Activated CD4-positive, alpha-beta T cell treated with anti-CD3 and anti-CD28 coated beads, Interleukin-2, amount 10 ng/mL, durations not matched to agents 7 days and 5 days (primary cell): ENCODE results near the gene PPT2. TPM values are rescaled to one million over a fixed set of nuclear protein-coding genes. Genes with fewer than 3 reads are reported as not detected.

Source experiments
- CTCF ChIA-PET: fragments of 350-600 bp; sonication (Branson Sonifier 250); formaldehyde crosslinking; loops from one replicate; lab custom pipeline; 2021; ENCODE audit warnings: antibody characterized with exemption; lab: Charles Lee
- POLR2A ChIA-PET: fragments of 350-600 bp; sonication (Branson Sonifier 250); formaldehyde crosslinking; loops from one replicate; lab custom pipeline; 2021; ENCODE audit warnings: antibody characterized with exemption; lab: Charles Lee
- DNase-seq: peaks from one replicate; pipeline ENCODE4 v3.0.0-alpha.2; 2020
- H3K27ac Mint-ChIP-seq: one replicate; pipeline ENCODE4 v1.8.0; 2021; ENCODE audit warnings: mild to moderate bottlenecking, moderate library complexity, mixed read lengths
- H3K27me3 Mint-ChIP-seq: one replicate; pipeline ENCODE4 v1.8.0; 2021; ENCODE audit warnings: mixed read lengths
- H3K36me3 Mint-ChIP-seq: one replicate; pipeline ENCODE4 v1.8.0; 2021; ENCODE audit warnings: low read depth, mixed read lengths
- H3K4me1 Mint-ChIP-seq: one replicate; pipeline ENCODE4 v1.8.0; 2021; ENCODE audit warnings: mixed read lengths
- H3K4me3 Mint-ChIP-seq: one replicate; pipeline ENCODE4 v1.8.0; 2021; ENCODE audit warnings: mild to moderate bottlenecking, moderate library complexity, mixed read lengths
- H3K9me3 Mint-ChIP-seq: one replicate; pipeline ENCODE4 v1.8.0; 2021; ENCODE audit warnings: mixed read lengths
- total RNA-seq, 2 experiments: library from RNA; stranded (reverse); gene quantifications; one replicate each; pipeline ENCODE4 v1.2.3, GENCODE V29; 2021

Gene PPT2
- total RNA-seq, 2 experiments from 2014 or later, result 8.3 to 9.2 TPM

GRCh38 chr6:32163559-32164258 lies 9.8 kb downstream of the PPT2 start:
- H3K9me3 Mint-ChIP-seq, result no peaks in the 10 kb centered on the region
- ChIA-PET CTCF (interaction anchor here (1.4 to 1.7 kb wide), 2 partner anchors 9 to 12 kb away, joined by 4 read pairs; partner anchors contain the start of gene PRRT1), POLR2A (interaction anchor here (0.9 kb wide), 1 partner anchor 13 kb away, joined by 6 read pairs; no protein-coding TSS in a partner anchor)
- no peak for DNase-seq
- no peaks in the 10 kb centered on the region for H3K27me3 Mint-ChIP-seq
- H3K4me1 Mint-ChIP-seq, result no peaks in the 10 kb centered on the region
- no peak overlapping the region for H3K4me3 Mint-ChIP-seq
- H3K36me3 Mint-ChIP-seq, result peaks cover 5% of the 10 kb centered on the region
- no peak overlapping the region for H3K27ac Mint-ChIP-seq

GRCh38 chr6:32164295-32164694 lies 10.4 kb downstream of the PPT2 start, which contains the start of gene EGFL8:
Gene EGFL8 (plus strand): TSS chr6:32164595. CDS start chr6:32166166, 1,571 bp downstream.
- H3K27me3 Mint-ChIP-seq, result no peaks in the 10 kb centered on the region
- no peak for DNase-seq
- H3K4me3 Mint-ChIP-seq, result no peak within 1 kb of the TSS
- no peaks in the 10 kb centered on the region for H3K9me3 Mint-ChIP-seq
- CTCF ChIA-PET, result interaction anchor here (1.4 to 1.7 kb wide), 2 partner anchors 10 to 12 kb away, joined by 4 read pairs; partner anchors contain the start of gene PRRT1
- no peak within 1 kb of the TSS for H3K27ac Mint-ChIP-seq
- POLR2A ChIA-PET, result interaction anchor here (0.9 kb wide), 1 partner anchor 12 kb away, joined by 6 read pairs; no protein-coding TSS in a partner anchor
- H3K36me3 Mint-ChIP-seq, result peaks cover 8% of the 10 kb centered on the region
- no peaks in the 10 kb centered on the region for H3K4me1 Mint-ChIP-seq

GRCh38 chr6:32166411-32167061 lies 12.6 kb downstream of the PPT2 start:
- Mint-ChIP-seq H3K4me3 (no peak overlapping the region), H3K36me3 (peaks cover 14% of the 10 kb centered on the region), H3K27ac (no peak overlapping the region), H3K27me3 (no peaks in the 10 kb centered on the region), H3K4me1 (no peaks in the 10 kb centered on the region), H3K9me3 (no peaks in the 10 kb centered on the region)
- ChIA-PET CTCF (interaction anchor here (1.4 kb wide), 1 partner anchor 15 kb away, joined by 3 read pairs; the partner anchor contains the start of gene PRRT1), POLR2A (no interaction called here)
- no peak for DNase-seq

DNA sequence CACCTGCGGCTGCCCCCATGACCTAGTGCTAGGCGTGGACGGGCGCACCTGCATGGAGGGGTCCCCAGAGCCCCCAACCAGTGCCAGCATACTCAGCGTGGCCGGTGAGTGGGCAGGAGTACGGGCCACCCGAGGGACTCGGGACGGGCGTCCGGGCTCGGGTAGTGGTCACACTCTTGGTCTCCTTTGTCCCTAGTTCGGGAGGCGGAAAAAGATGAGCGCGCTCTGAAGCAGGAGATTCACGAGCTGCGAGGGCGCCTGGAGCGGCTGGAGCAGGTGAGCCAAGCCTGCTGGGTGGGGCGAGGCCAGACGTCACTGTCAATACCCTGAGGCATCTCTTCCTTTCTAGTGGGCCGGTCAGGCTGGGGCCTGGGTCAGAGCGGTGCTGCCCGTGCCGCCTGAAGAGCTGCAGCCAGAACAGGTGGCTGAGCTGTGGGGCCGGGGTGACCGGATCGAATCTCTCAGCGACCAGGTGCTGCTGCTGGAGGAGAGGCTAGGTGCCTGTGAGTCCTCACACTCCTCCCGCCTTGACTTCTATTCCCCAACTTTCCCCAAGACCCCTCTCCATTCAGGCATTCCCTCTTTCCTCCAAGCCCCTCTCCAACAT lies 13.3 kb downstream of the PPT2 start:
- ChIA-PET POLR2A (interaction anchor here (0.7 kb wide), 1 partner anchor 801 kb away, joined by 3 read pairs; the partner anchor contains the start of gene BRD2), CTCF (no interaction called here)
- Mint-ChIP-seq H3K27me3 (no peaks in the 10 kb centered on the region), H3K9me3 (no peaks in the 10 kb centered on the region), H3K27ac (no peak overlapping the region), H3K4me3 (no peak overlapping the region), H3K36me3 (peaks cover 14% of the 10 kb centered on the region), H3K4me1 (no peaks in the 10 kb centered on the region)
- no peak for DNase-seq

DNA sequence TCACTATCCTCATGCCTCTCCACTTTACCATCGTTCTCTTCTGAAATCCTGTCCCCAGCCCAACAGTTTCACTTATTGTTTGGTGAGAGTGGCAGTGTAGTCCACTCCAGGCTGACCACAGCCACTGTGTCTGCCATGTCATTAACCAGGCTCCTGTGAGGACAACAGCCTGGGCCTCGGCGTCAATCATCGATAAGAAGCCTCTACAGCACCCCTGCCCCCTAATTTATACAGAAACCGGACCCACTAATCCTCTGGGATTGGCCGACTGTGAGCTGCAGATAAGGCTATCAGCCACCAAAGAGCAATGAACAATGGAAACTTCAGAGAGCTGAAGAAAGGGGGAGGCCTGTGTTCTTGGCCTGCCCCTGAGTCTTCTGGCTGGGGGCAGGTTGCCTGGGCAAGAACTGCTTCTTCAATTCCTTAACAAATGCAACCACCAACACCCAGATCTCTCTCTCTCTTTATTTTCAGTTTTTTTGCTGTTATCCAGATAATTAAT lies 13.9 kb downstream of the PPT2 start:
- ChIA-PET POLR2A (interaction anchor here (0.7 kb wide), 1 partner anchor 800 kb away, joined by 3 read pairs; the partner anchor contains the start of gene BRD2), CTCF (no interaction called here)
- Mint-ChIP-seq H3K27ac (no peak overlapping the region), H3K27me3 (no peaks in the 10 kb centered on the region), H3K9me3 (no peaks in the 10 kb centered on the region), H3K36me3 (peaks cover 14% of the 10 kb centered on the region), H3K4me3 (no peak overlapping the region), H3K4me1 (peaks cover 4% of the 10 kb centered on the region)
- no peak for DNase-seq

- Mint-ChIP-seq H3K36me3 (peaks cover 14% of the 10 kb centered on the region), H3K4me1 (peaks cover 10% of the 10 kb centered on the region), H3K9me3 (no peaks in the 10 kb centered on the region), H3K27me3 (no peaks in the 10 kb centered on the region), H3K27ac (no peak overlapping the region), H3K4me3 (no peak overlapping the region)
- ChIA-PET CTCF (no interaction called here), POLR2A (interaction anchor here (0.7 kb wide), 1 partner anchor 800 kb away, joined by 3 read pairs; the partner anchor contains the start of gene BRD2)
- DNase-seq, result no peak
Measured at GRCh38 chr6:32168350-32168749, 14.4 kb downstream of the PPT2 start.

DNA sequence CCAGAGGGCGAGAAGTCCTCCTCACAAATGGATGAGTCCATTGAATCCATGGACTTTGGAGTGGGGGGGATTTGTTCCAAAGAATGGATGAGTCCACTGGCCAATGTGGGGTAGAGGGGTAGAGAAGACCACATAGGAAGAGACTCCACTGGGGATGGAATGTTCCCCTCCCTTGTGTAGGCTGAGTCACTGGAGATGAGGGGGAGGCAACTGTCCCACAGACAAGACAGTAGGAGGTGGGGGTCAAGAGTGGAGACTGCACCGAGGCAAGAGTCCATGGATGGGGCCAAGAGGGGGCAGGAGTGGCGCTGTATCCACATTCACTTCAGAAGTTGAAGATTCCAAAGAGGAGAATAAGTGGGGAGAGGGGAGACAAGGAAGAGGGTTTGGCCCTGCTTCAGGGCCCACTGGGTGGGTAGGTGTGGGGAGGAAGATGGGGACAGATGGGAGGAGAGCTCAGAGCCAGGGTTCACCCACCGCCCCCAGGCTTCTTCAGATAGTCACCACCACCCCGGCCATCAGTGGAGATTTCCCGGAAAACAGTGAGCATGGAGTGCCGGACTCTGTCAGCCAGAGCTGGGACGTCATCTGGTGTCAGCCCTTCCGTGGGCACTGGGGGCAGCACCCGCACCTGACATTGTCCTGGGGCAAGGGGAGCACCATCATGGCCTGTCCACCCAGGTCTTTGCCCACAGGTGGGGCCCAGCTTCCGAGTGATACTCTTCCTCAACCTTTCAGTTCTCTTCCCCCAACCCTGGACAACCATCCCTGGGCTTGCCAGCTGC lies 15.1 kb downstream of the PPT2 start:
- no peaks in the 10 kb centered on the region for H3K9me3 Mint-ChIP-seq
- peaks cover 14% of the 10 kb centered on the region for H3K36me3 Mint-ChIP-seq
- ChIA-PET POLR2A (no interaction called here), CTCF (interaction anchor here (0.9 to 2.1 kb wide), 3 partner anchors 8 to 21 kb away, joined by 3 to 7 read pairs (median 3); partner anchors contain the start of gene PBX2)
- no peaks in the 10 kb centered on the region for H3K27me3 Mint-ChIP-seq
- no peak overlapping the region for H3K27ac Mint-ChIP-seq
- H3K4me1 Mint-ChIP-seq, result peaks cover 16% of the 10 kb centered on the region
- no peak for DNase-seq
- H3K4me3 Mint-ChIP-seq, result no peak overlapping the region

DNA sequence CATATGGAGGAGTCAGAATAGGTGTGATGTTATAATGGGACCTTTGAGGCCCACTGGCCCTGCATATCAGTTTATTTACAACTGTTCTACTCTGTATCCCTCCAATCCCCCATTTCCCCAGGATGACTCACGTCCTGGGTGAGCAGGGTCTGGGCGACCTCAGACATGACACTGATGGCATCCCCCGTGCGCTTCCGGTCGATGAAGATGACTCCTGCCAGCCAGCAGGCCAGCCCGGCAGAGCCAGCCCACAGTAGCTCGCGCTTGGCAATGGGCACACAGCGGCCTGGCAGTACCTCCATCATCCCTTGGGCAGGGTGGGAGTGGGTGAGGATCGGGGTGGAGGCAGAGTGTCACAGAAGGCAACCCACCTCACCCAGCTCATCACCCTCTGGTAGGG lies 16.4 kb downstream of the PPT2 start:
- H3K9me3 Mint-ChIP-seq, result no peaks in the 10 kb centered on the region
- CTCF ChIA-PET, result interaction anchor here (2.1 kb wide), 1 partner anchor 9 kb away, joined by 7 read pairs; no protein-coding TSS in a partner anchor
- H3K36me3 Mint-ChIP-seq, result peaks cover 12% of the 10 kb centered on the region
- no peaks in the 10 kb centered on the region for H3K27me3 Mint-ChIP-seq
- DNase-seq, result no peak
- POLR2A ChIA-PET, result no interaction called here
- peaks cover 28% of the 10 kb centered on the region for H3K4me1 Mint-ChIP-seq
- H3K27ac Mint-ChIP-seq, result no peak overlapping the region
- no peak overlapping the region for H3K4me3 Mint-ChIP-seq

GRCh38 chr6:32171234-32171633 lies 17.3 kb downstream of the PPT2 start:
- no peak for DNase-seq
- Mint-ChIP-seq H3K36me3 (peaks cover 12% of the 10 kb centered on the region), H3K27ac (no peak overlapping the region), H3K9me3 (no peaks in the 10 kb centered on the region), H3K27me3 (no peaks in the 10 kb centered on the region), H3K4me3 (no peak overlapping the region), H3K4me1 (peaks cover 31% of the 10 kb centered on the region)
- ChIA-PET POLR2A (no interaction called here), CTCF (interaction anchor here (0.6 kb wide), 1 partner anchor 28 kb away, joined by 3 read pairs; no protein-coding TSS in a partner anchor)

DNA sequence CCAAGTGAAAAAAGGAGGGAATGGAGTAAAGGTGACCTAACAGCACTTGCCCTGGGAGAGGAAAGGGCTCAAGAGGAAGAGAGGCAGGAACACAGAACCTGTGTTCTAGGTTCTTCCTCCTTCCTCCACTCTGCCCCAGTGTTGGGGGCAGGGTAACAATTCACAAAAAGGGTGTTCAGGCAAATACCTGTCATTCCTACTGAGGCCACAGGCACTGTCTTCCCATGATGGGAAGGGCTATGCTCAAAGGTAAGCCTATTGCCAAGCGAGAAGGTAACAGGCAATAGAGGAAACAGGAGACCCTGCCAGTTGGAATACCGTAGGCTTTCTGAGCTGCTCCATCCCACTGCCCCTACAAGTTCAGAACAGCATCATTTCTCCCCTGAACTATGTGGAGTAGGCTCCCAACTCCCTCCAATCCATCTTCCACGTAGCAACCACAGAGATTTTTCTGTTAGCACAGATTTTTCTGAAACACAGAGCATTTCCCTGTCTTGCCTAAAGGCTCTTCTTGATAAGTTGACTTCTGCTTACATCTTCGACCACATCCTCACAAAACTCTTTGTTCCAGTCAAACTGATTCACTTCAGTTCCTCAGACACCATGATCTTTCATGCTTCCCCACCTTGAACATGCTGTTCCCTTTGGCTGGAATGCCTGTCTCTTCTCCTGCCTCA lies 19.2 kb downstream of the PPT2 start:
- Mint-ChIP-seq H3K36me3 (peaks cover 9% of the 10 kb centered on the region), H3K27me3 (no peaks in the 10 kb centered on the region), H3K27ac (peak overlapping the region; percentile 4), H3K9me3 (no peaks in the 10 kb centered on the region), H3K4me3 (no peak overlapping the region), H3K4me1 (peaks cover 46% of the 10 kb centered on the region)
- ChIA-PET CTCF (interaction anchor here (1.3 kb wide), 1 partner anchor 44 kb away, joined by 3 read pairs; no protein-coding TSS in a partner anchor), POLR2A (no interaction called here)
- no peak for DNase-seq

DNA sequence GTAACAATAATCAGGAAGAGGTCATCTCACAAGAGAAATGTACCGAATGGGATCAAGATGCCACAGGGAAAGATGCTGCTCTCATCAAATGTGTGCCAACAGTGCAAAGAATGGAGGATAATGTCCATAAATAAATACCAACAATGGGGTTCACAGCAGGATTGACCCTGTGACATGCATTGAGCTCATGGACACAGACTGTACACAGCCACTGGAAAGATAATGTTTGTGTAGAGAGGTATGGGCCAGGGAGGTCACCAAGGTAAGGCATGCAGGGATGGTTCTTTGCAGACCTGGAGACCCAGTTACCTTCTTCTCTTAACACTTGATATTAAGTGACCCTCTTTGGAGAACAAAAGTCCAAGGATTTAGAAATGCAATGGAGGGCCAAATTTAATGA lies 20.5 kb downstream of the PPT2 start:
- DNase-seq, result no peak
- H3K9me3 Mint-ChIP-seq, result no peaks in the 10 kb centered on the region
- peak overlapping the region; percentile 6 for H3K4me3 Mint-ChIP-seq
- peaks cover 14% of the 10 kb centered on the region for H3K36me3 Mint-ChIP-seq
- H3K4me1 Mint-ChIP-seq, result peaks cover 56% of the 10 kb centered on the region
- H3K27ac Mint-ChIP-seq, result no peak overlapping the region
- ChIA-PET POLR2A (no interaction called here), CTCF (no interaction called here)
- H3K27me3 Mint-ChIP-seq, result no peaks in the 10 kb centered on the region
